H7 (cell line): ENCODE data around the gene NDUFAF3. TPM values are rescaled to one million over a fixed set of nuclear protein-coding genes. Genes with fewer than 3 reads are reported as not detected.

Source experiments
- DNase-seq: peaks from one replicate; pipeline ENCODE4 v3.0.0; 2012
- H3K27me3 ChIP-seq: 2 replicates; pipeline ENCODE4 v1.6.0; 2011; ENCODE audit warnings: mild to moderate bottlenecking, low read length; ENCODE audit not compliant: control insufficient read depth, insufficient read depth
- H3K36me3 ChIP-seq: replicated peaks from 2 replicates; pipeline ENCODE4 v1.5.1; 2011; ENCODE audit warnings: low read length; ENCODE audit not compliant: control insufficient read depth, insufficient read depth
- H3K4me3 ChIP-seq: 2 replicates; pipeline ENCODE4 v1.5.1; 2011; ENCODE audit warnings: low read depth, mild to moderate bottlenecking, control low read depth, low read length, moderate library complexity; ENCODE audit not compliant: insufficient read depth
- total RNA-seq: library from RNA; depleted of rRNA; stranded (reverse); fragments of >200 nt; shearing (Covaris generic); gene quantifications from 2 replicates; pipeline ENCODE4 v1.2.3, GENCODE V29; 2014; rRNA removed

NDUFAF3 gene, protein sequence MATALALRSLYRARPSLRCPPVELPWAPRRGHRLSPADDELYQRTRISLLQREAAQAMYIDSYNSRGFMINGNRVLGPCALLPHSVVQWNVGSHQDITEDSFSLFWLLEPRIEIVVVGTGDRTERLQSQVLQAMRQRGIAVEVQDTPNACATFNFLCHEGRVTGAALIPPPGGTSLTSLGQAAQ
- 81.2 and 94.8 TPM in 2 replicates for total RNA-seq

DNA sequence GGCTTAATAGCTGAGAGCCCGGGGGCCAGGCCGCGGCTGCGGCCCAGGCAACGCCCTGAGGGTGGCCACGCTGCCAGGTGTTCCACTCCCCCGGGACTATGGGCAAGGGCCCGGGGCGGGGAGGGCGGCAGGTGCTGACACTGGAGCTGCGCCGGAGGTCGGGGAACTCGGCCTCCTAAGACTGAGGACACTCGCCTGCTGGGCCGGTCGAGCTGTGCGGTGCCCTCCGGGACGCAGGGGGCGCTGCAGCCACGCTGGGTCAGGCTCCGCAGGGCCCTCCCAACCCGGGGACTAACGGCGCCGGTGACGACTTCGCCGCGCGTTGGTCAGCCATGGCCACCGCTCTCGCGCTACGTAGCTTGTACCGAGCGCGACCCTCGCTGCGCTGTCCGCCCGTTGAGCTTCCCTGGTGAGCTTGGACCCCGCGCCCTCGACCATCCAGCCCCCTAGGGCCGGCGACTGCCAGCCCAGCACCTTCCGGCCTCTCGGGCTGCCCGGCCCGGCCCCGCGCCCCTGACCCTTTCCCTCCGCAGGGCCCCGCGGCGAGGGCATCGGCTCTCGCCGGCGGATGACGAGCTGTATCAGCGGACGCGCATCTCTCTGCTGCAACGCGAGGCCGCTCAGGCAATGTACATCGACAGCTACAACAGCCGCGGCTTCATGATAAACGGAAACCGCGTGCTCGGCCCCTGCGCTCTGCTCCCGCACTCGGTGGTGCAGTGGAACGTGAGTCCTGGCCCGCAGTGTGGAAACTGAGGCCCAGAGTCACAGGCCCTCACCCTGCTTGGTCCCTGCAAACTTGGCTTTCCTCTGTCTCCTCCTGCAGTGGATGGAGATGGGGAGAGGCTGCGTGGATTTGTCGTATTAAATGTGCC is at the start of gene NDUFAF3:
Gene NDUFAF3 (plus strand): TSS at position 309 of the 875 bp plus-strand sequence. CDS start 24 bp downstream, at position 333.
- DNase-seq = peak; percentile 98
- Histone ChIP-seq H3K4me3 (peak within 1 kb of the TSS; percentile 96), H3K36me3 (peaks cover 35% of the 10 kb centered on the region), H3K27me3 (no peaks in the 10 kb centered on the region)

DNA sequence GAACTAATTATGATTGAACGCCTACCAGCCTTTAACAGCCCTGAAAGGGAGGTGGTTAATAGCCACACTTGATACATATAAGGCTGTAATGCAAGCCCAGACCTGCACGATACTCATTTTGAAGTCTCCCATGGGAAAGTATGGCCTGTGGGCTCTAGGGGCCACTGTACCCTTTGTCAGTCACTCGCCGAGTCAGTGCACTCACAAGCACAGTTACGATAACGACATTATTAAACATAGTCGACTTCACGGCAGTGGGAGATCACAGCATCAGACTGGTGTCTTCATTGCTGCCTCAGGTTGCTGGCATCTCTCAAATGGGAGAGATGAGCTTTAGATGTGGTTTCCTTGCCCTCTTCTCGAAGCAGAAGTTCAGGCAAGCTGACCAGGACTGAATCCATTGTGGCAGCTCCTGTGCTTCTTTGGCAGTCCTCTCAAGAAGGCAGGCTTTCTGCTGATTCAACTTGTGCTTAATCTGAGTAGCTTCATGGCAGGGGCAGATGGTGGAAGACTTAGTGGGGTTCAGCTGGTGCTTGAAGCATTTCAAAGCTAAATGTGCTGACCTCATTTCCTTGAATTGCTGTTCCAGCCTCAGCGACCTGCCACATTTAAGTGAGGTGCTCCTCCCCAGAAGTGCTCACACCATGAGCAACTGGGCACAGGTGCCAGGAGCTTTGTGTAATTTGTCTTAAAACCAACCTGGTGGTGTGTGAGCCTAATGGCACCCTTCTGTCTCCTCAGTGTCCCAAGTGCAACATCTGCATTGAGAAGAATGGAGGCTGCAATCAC is 47.7 kb upstream of the NDUFAF3 start:
- Histone ChIP-seq H3K4me3 (no peak overlapping the region), H3K27me3 (no peaks in the 10 kb centered on the region), H3K36me3 (peaks cover 49% of the 10 kb centered on the region)
- DNase-seq = no peak

DNA sequence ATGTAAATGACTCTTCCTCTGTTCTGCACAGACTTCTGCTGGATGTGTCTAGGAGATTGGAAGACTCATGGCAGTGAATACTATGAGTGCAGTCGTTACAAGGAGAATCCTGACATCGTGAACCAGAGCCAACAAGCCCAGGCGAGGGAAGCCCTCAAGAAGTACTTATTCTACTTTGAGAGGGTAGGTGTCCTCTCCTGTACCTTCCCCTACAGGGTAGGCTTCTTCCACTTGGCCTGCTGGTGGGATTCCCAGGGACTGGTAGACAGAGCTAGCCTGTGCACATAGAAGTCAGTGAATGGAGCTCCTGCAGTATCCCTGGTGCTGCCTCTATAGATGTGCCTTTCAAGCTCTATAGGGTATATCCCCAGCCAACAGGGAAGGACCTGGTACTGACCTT is 42.5 kb upstream of the NDUFAF3 start:
- Histone ChIP-seq H3K36me3 (peaks cover 59% of the 10 kb centered on the region), H3K4me3 (no peak overlapping the region), H3K27me3 (no peaks in the 10 kb centered on the region)
- no peak for DNase-seq

DNA sequence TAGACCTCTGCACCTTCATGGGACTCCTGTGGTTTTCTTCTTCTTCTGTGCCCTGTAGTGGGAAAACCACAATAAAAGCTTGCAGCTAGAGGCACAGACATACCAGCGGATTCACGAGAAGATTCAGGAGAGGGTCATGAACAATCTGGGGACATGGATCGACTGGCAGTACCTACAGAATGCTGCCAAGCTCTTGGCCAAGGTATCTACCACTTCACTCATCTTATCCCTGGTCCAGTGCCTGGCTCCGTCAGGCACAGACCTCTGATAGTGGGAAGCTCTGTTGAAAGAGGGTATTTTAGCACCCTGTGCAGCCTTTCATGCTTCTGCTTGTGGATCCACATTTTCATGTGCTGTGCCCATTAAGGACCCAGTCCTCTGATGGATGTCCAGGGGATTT is 41.6 kb upstream of the NDUFAF3 start:
- Histone ChIP-seq H3K36me3 (peaks cover 54% of the 10 kb centered on the region), H3K27me3 (no peaks in the 10 kb centered on the region), H3K4me3 (no peak overlapping the region)
- no peak for DNase-seq

DNA sequence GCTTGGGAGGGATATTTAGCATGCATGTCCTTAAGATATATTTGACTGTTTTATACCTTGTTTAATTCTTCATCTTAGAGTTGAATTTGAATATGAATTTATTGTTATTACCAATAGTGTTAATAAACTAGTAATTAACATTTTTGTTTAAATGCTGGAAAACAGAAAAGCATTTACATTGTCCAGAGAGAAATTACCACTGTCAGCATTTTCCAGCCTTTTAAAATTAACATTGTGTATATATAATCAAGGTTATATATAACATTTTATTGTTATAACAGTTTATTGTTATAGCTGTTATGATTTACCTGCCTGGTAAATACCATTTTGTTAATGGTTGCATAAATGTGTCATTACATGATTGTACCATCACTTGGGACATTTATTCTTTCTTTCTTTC is 39.9 kb upstream of the NDUFAF3 start:
- H3K27me3 ChIP-seq = no peaks in the 10 kb centered on the region
- H3K36me3 ChIP-seq = peaks cover 47% of the 10 kb centered on the region
- DNase-seq = no peak
- no peak overlapping the region for H3K4me3 ChIP-seq

DNA sequence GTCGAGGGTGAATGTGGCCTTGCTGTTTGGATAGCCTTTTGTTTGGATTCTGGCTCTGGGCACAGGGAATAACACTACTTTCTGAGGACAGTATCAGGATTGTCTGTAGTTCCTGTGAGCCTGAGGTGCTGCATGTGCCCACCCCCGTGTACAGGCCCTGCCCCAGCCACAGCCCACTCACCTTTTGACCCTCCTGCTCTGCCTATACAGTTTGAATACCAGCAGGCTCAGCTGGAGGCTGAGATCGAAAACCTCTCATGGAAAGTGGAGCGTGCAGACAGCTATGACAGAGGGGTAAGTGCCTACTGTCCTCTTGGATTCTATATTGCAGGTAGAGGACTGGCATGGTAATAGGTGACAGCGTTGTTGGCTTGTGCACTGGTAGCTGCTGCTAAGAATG is 39.2 kb upstream of the NDUFAF3 start:
- H3K4me3 ChIP-seq = no peak overlapping the region
- no peaks in the 10 kb centered on the region for H3K27me3 ChIP-seq
- peaks cover 44% of the 10 kb centered on the region for H3K36me3 ChIP-seq
- DNase-seq = no peak

DNA sequence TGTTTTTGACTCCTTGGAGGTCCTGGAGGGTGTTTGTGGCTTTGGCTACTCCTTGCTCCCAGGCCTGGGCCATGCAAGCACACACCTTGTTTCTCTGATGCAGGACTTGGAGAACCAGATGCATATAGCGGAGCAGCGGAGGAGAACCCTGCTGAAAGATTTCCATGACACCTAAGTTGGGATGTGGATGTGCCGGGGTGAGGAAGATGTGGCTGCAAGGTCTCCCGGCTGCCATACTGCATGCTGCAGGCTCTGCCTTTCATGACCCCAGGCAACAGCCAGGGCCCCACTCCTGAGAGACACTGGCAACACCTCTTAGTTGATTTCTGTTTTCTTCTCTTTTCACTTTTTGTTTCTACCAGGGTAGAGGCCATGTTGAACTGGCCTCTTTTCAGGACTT is 38.8 kb upstream of the NDUFAF3 start:
- Histone ChIP-seq H3K4me3 (no peak overlapping the region), H3K27me3 (no peaks in the 10 kb centered on the region), H3K36me3 (peaks cover 42% of the 10 kb centered on the region)
- no peak for DNase-seq

DNA sequence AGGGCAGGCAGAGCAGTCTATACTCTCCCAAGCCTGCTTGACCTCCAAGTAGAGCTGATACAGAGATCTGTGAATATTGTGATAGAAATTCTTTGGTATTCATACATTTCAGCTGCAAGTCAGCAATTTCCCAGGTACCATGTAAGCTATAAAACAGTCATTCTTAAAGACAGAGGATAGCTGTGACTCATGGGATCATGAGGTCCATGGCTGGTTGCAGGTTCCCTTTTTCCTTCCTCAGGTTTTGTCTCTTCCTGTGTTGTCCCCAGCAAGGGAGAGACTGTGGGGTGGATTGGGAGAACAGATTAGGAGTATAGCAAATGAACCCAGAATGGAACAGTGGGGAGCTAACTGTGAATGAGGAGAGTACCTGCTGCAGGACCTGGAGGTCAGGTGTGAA is 37.3 kb upstream of the NDUFAF3 start:
- DNase-seq = no peak
- no peak overlapping the region for H3K4me3 ChIP-seq
- no peaks in the 10 kb centered on the region for H3K27me3 ChIP-seq
- peaks cover 34% of the 10 kb centered on the region for H3K36me3 ChIP-seq

DNA sequence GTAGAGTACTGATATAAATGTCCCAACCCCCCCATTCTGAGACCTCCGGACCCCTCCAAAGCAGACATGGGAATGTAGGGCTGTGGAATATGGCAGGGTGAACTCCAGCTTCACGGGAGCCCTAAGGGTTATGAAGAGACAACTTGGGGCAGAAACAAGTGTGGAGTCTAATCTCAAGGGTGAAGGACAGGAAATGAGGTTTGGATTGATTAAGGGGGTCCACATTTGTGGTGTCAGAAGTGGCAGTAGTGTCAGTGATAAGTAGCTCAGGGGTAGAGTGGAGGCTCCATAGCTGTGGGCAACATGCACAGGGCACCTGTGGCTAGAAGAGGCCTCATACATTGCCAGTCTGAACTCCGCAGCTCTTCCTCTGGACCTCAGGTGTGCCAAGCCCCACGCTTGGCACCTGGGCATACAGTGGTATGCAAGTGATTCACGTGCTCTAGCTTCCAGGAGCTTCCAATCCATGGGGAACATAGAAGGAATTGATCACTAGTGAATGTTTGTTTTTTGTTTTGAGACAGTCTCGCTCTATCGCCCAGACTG is 36.0 kb upstream of the NDUFAF3 start:
- H3K36me3 ChIP-seq = peaks cover 25% of the 10 kb centered on the region
- no peaks in the 10 kb centered on the region for H3K27me3 ChIP-seq
- H3K4me3 ChIP-seq = no peak overlapping the region
- DNase-seq = no peak

DNA sequence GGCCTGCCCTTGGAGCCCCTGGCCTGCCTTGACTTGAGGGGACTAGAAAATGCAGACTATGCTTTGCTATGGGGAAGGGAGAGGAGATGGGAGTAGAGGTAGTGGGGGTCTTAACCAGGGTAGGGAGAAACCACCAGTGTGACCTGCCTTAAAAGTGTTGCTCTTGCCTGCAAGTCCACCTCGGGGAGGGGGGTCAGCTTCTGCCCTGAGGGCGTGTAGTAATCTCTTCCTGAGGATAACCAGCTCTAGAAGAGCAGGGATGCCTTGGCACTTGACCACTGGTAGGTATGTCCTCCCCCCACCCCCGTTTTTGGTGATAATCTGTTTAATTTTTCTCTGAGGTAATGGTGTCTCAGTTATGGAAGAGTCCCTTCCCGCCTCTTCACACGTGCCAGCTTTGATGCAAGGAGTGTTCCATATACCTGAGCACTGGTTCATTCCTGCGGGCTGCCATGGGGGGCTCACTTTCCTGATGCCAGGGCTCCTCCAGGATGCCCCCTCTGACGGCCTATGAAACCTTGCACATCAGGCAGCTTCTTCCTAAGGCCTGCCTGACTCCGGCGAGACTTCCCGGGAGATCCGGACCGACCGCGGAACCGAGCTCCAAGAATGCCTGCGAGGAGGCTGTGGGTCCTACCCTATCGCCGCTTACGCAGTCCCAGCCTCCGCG is 32.7 kb upstream of the NDUFAF3 start:
- H3K4me3 ChIP-seq = peak overlapping the region; percentile 79
- no peaks in the 10 kb centered on the region for H3K27me3 ChIP-seq
- DNase-seq = peak; percentile 54
- H3K36me3 ChIP-seq = peaks cover 4% of the 10 kb centered on the region

DNA sequence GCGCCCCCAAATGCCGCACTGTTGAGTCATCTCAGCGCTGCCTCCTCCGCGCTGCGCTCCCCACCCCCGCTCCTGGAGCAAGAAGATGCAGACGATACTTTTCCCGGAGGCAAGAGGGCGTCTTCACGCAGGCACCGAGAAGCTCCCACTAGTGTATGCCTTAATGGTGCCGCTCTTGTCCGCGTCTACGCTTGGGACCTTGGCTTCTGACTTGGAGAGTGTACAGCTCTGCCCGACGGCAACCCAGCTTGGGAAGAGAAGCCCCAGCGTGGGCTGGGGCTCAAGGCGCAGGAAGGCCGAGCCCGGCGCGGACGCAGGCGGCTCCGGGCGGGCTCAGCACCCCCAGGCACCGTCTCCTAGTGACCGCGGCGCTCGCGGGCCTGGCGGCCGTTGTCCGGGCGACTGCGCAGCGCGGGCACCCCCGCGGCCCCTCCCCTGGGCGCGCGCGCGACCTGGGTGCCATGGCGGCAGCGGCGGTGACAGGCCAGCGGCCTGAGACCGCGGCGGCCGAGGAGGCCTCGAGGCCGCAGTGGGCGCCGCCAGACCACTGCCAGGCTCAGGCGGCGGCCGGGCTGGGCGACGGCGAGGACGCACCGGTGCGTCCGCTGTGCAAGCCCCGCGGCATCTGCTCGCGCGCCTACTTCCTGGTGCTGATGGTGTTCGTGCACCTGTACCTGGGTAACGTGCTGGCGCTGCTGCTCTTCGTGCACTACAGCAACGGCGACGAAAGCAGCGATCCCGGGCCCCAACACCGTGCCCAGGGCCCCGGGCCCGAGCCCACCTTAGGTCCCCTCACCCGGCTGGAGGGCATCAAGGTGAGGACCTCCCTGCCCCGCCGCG is 31.9 kb upstream of the NDUFAF3 start, which contains the start of gene P4HTM:
Gene P4HTM (plus strand): TSS at position 446 of the 840 bp plus-strand sequence. CDS start 16 bp downstream, at position 462.
- peak within 1 kb of the TSS; percentile 79 for H3K4me3 ChIP-seq
- peaks cover 2% of the 10 kb centered on the region; the same call in 1 of the 2 replicates for H3K36me3 ChIP-seq
- H3K27me3 ChIP-seq = no peaks in the 10 kb centered on the region
- DNase-seq = peak; percentile 93

DNA sequence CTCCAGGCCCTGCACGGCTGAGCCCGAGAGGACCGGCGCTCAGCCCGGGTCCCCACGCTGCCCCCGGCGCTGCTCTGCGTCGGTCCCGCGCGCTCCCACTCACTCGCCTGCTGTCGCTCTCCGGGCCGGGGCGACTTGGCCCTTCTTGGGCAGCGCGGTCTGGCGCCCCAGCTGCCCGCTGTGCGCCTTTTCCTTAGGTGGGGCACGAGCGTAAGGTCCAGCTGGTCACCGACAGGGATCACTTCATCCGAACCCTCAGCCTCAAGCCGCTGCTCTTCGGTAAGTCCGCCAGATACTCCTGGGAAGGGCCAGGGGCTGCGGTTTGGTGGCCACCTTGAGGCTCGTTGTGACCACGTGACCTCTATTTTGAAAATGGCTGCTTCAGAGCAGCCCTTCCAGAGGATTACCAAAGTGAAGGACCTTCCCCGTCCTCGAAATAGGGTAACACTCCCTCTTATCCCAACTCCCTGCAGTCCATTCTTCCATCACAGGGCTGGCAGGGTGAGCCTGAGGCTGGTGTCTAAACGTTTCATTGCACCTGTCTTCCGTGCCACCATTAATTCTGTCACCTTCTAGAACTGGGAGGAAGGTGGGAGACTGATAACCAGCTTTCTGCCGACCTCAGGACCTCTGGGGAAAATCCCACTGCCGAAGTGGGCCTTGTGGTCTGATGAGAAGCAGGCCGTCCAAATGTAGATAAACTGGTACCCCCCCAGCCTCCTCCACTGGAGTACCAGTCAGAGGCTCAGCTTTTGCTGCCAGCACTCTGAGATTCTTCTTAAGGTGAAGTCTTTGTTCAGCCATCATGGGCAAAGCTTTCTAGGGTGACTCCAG is 31.1 kb upstream of the NDUFAF3 start:
- Histone ChIP-seq H3K27me3 (no peaks in the 10 kb centered on the region), H3K4me3 (peak overlapping the region; percentile 79), H3K36me3 (peaks cover 1% of the 10 kb centered on the region; the same call in 1 of the 2 replicates)
- peak; percentile 74 for DNase-seq
